Measurements from ENCODE around the gene SUCNR1. TPM values are rescaled to one million over a fixed set of nuclear protein-coding genes. Genes with fewer than 3 reads are reported as not detected.

The SUCNR1 gene
- total and polyA plus RNA-seq, 2 of the 4 experiments (the other 2 are of a cell fraction): not detected

DNA sequence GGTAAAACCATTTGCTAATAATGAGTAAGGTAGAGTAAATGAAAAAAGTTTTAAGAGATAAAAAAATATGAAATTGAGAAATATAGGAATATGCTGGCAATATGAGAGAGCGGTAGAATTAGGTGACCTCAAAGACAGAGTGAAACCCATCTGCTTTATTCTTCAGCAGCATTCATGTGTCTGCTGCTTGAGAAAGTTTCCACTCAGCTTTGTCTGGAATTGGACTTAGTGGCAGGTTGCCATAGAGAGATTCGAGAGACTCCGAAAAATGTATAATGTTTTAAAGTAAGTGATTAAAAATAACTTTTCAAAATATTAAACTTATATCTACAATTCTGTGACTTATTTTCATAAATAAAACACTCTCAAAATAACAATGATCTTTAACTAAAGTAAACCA lies 5.0 kb downstream of the SUCNR1 start:
- no peak for TF ChIP-seq CEBPB (IDR thresholded peaks at IDR 0.05; ENCODE audit: low read depth, low read length)
- Histone ChIP-seq H3K36me3 (ENCODE audit: control insufficient read depth, insufficient read depth, low read length) (no peaks in the 10 kb centered on the region), H4K8ac (ENCODE audit: low read depth in 2 of 2, low read length in 2 of 2) (no peak overlapping the region), H3K4me1 (ENCODE audit: control insufficient read depth, insufficient read depth, low read length) (peaks cover 2% of the 10 kb centered on the region; the same call in 1 of the 2 replicates), H4K20me1 (ENCODE audit: insufficient read depth, low read length) (no peaks in the 10 kb centered on the region), H3K18ac (ENCODE audit: low read depth, low read length) (no peak overlapping the region), H4K91ac (ENCODE audit: insufficient read depth, low read depth, low read length) (no peak overlapping the region), H3K79me1 (ENCODE audit: low read depth in 1 of 2, low read length in 2 of 2) (no peaks in the 10 kb centered on the region), H2BK5ac (ENCODE audit: low read depth, low read length, poor library complexity, severe bottlenecking) (no peak overlapping the region), H3K9me3 (ENCODE audit: control insufficient read depth, insufficient read depth, low read length) (no peaks in the 10 kb centered on the region), H3K4me3 (ENCODE audit: insufficient read depth, low read depth, low read length) (no peak overlapping the region), H3K4me2 (ENCODE audit: low read depth, low read length) (no peak overlapping the region), H2AFZ (replicated peaks; ENCODE audit: low read length, poor library complexity) (no peak overlapping the region), H3K9me1 (ENCODE audit: insufficient read depth, low read length) (peaks cover 5% of the 10 kb centered on the region), H3K14ac (replicated peaks; ENCODE audit: low read depth, low read length) (no peak overlapping the region), H2AK9ac (replicated peaks; ENCODE audit: low read depth, low read length, poor library complexity) (no peak overlapping the region), H3K27me3 (ENCODE audit: control insufficient read depth, insufficient read depth, low read length) (no peaks in the 10 kb centered on the region), H2BK20ac (ENCODE audit: low read depth, low read length) (peak overlapping the region; percentile 69; the same call in 1 of the 2 replicates), H4K5ac (ENCODE audit: low read depth, low read length) (no peak overlapping the region), H3K27ac (ENCODE audit: insufficient read depth, low read length) (no peak overlapping the region), H3K56ac (ENCODE audit: extremely low read depth, insufficient read depth, low read length) (no peak overlapping the region), H2AK5ac (ENCODE audit: low read depth, low read length) (no peak overlapping the region), H3K23ac (ENCODE audit: low read depth, low read length) (no peak overlapping the region), H3K9ac (ENCODE audit: low read depth, low read length) (no peak overlapping the region), H2BK15ac (ENCODE audit: low read depth, low read length) (no peak overlapping the region), H3K4ac (ENCODE audit: low read depth, low read length) (no peak overlapping the region), H2BK120ac (ENCODE audit: low read depth, low read length) (no peak overlapping the region)
- DNase-seq (no peak), ATAC-seq (ENCODE audit: low read depth) (no peak)
- CTCF ChIA-PET: no interaction called here
- BruUV-seq (replicated peaks): no TSS peak
- dilution Hi-C loops (cut with HindIII; ENCODE audit: low sequenced_read_pairs, unreplicated experiment) (no loop called here), in situ Hi-C loops (cut with MboI; ENCODE audit: low sequenced_read_pairs) (no loop called here), intact Hi-C loops (cut with micrococcal nuclease) (no loop called here)
- WGBS, 2 experiments (ENCODE audit: extremely low coverage in 2 of 2, insufficient read length in 1 of 2): 100% methylated on average over 1 of the region's 3 CpGs; no CpG with 5 or more reads in 1 of the 2 experiments
- POLR2A ChIA-PET (ENCODE audit: unreplicated experiment): no interaction called here

All from IMR-90 (cell line).